ENCODE results near the gene ATG7.
A peak's percentile ranks its signal among the peaks of the same experiment; 100 is the strongest.

The ATG7 gene

GRCh38 chr3:11543141-11543947 is 271.1 kb downstream of the ATG7 start:
- DNase-seq, result no peak

- peak in 1 of 2 experiments; percentile 18 for DNase-seq
These were observed 271.8 kb downstream of the ATG7 start for GRCh38 chr3:11543948-11544387.

GRCh38 chr3:11544412-11545181 is 272.4 kb downstream of the ATG7 start:
- DNase-seq, result peak; percentile 74 to 95

DNA sequence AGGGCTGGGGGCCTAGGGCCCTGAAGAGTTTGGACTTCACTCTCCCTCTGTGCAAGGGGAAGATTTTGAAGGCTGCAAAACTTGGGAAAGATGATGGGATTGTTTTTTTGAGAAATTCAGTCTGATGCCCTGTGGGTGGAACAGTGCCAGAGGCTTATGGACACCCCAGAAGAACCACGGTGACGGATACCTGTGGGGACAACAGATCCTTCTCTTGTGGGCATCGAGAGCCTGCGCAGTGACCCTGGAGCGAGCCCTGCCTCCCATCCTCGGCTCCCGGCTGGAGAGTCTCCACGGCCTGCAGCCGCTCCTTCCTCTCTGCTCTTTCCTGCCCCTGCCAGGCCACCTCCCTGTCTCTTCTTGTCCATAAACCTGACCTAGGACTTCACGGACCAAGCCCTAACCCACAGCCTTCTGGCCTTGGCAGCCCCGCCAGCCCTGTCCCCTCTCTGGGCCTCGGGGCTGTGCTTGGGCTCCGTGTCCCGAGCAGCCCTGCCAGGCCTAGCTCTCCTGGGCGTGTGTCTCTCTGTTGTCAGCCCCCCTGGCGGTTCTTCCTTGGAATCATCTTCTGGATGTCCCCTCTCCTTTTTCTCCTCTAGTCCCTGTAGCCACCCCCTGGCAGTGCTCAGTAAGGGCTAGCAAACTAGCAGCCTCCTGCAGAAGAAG is 273.1 kb downstream of the ATG7 start:
- DNase-seq, result no peak

GRCh38 chr3:11546657-11547302 is 274.6 kb downstream of the ATG7 start:
- no peak for DNase-seq

- no peak for DNase-seq
These were observed 275.3 kb downstream of the ATG7 start for GRCh38 chr3:11547498-11547897.

- DNase-seq, result peak; percentile 10 to 54
These were observed 276.5 kb downstream of the ATG7 start for GRCh38 chr3:11548721-11549131.

DNA sequence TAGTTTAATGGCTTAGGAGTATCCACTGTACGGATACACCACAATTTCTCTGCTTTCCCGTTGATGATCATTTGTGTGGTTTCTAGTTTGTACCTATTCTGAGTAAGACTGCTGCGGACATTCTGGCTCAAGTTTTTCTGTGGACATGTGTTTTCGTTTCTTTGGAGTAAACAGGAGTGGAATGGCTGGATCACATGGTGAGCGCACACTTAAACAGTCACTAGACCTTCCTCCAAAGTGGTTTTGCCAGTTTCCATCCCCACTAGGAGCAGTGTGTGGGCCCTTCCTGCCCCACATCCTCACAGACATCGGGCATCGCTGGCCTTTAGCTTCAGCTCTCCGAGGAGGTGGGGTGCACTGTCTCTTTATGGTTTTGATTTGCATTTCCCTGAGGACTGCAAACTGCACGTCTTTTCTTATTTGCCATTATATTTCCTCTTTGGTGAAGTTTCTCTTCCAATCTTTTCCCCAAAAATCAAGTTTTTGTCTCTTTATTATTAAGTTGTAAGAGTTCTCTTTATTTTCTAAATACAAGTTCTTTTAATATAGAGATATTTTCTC is 277.5 kb downstream of the ATG7 start:
- DNase-seq, result no peak

- DNase-seq, result no peak
These were observed 278.8 kb downstream of the ATG7 start for GRCh38 chr3:11551036-11551435.

GRCh38 chr3:11552289-11553264 is 280.4 kb downstream of the ATG7 start:
- DNase-seq, result no peak

- no peak for DNase-seq
These were observed 281.4 kb downstream of the ATG7 start for GRCh38 chr3:11553436-11554235.

DNA sequence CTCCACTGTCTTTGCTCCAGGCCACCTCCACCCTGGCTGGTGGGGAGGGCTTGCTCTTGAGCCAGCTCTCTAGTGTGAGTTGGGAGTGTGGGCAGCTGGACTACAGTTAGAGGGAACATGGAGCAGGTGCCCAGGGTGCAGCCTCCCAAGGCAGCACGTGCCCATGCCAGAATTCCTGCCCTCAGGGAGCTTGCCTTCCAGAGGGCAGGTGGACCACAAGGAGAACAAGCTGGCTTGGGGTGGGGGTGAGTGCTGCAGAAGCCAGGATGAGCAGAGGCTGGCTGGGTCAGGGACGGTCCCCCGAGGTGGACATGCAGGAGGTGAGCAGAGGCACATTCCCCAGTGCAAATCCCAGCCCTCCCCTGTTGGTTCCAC is 282.0 kb downstream of the ATG7 start:
- no peak for DNase-seq

DNA sequence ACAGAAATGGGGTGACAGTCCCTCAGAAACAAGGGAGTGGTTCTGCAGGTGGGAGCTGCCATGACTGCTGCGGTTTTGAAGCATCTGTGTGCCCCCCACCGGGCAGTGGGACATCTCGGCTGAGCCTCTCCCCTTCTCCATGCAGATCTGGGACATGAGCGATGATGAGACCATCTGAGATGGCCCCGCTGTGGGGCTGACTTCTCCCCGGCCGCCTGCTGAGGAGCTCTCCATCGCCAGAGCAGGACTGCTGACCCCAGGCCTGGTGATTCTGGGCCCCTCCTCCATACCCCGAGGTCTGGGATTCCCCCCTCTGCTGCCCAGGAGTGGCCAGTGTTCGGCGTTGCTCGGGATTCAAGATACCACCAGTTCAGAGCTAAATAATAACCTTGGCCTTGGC is 282.5 kb downstream of the ATG7 start:
- DNase-seq, result no peak

DNA sequence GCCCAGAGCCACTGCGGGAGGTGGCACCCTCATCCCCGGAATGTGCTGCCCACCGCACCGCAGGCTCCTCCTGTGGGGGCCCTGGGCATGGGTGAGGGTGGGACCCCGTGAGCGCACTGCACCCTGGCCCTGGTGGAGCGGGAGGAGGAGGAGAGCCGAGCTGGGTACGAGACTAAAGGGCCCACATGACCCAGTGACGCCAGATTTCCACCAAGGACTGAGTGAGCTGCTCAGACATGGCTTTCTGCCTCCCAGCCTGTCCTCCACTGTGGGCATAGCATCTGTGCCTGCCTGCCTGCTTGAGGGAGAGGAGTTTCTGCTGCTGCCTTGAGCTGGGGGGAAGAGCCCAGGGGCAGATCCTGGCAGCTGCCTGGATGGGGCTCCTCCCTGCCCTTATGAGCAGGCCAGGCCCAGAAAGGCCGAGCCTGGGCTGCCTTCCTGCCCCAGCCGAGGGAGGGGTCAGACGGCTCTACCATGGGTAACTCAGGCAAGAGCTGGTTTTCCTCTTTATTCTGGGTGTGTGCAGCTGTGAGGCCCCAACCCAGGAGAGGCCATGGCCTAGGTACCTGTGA is 283.1 kb downstream of the ATG7 start:
- DNase-seq, result no peak

DNA sequence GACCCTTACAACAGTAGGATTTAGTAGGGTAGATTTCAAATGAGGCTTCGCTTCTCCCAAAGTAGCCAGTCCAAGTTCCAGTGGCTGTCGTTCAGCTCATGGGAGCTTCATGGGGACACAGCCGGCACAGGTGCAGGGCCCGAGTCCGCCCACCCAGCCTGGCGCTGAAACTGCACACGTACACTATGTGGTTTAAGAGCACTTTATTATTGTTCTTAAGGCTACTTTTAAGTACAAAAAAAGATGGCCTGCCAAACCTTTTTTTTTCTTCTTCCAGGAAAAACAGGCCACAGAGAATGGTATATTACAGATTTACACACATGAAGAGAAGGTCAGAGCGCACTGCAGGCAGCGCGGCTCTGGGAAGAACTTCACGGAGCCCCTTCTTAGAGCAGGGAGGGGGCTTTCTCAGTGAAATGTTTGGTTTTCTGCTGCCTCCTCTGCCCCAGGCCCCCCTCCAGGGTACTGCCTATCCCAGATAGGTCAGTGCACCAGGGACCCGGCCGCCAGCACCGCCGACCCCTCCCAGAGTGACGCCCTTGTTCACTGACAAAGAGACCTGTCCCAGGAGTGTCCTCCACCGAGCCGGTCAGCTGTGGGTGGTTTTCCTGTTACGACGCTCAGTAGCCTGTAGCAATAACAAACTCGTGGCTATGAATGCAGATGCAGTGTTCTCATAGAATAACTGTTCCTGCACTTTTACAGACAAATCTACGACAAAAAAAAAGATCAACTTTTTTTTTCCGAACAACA is 283.9 kb downstream of the ATG7 start:
- no peak for DNase-seq

GRCh38 chr3:11556851-11557644 is 284.9 kb downstream of the ATG7 start:
- no peak for DNase-seq

DNA sequence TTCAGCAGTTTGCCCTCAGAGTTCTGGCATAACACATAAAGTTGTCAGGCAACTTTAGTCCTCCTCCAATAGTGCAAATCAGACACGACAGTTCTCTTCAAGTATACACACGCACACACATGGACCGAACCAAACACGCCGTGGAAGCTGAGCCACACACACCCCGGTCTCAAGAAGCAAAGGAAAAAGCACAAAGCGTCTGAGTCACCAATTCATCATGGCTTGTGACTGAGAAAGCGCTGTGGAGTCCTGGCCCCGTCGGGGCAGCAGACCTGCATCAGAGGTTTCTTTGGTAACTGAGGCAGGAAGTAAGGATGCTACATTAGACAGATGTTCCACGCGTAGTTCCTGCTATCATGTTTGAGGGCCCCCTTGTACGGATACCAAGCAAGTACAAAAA is 285.8 kb downstream of the ATG7 start:
- no peak for DNase-seq

DNA sequence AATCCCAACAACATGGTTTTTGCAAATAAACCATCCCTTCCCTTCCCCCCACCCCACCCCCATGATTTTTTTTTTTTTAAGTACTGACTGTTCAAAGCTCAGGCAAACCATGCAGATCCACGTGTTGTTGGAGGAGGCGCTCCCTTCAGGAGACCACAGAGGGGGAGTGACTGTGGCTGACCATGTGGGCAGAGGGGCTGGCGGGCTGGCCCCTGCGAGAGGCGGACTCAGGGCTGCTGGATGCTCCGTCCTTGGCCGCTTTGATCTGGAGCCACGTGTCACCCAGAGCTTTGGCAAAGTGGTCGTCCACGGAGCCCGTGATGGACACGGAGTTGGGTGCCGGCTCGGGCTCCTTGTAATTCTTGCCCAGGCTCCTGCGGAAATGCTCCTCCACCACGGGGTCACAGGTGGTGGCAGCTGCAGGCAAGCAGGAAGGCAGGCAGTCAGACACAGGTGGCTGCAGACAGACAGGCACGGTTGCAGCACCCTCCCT is 286.3 kb downstream of the ATG7 start:
- no peak for DNase-seq
